B cell (primary cell): ENCODE results near the gene PDE4A.

Experiments used
- CTCF ChIP-seq: fragments of 200-600 bp; IDR thresholded peaks from one replicate; pipeline ENCODE4 v1.8.0; 2022; ENCODE audit warnings: antibody characterized with exemption, mild to moderate bottlenecking
- EZH2 ChIP-seq: IDR thresholded peaks from 2 replicates; pipeline ENCODE4 v1.6.1; 2012; ENCODE audit warnings: borderline replicate concordance, low read depth, mild to moderate bottlenecking, moderate library complexity, low read length; ENCODE audit not compliant: insufficient read depth, poor library complexity, severe bottlenecking

GRCh38 chr19:10499550-10500246 is 79.4 kb downstream of the PDE4A start:
- TF ChIP-seq EZH2 (no peak), CTCF (no peak)
